PC-3 (cell line): ENCODE data around the gene PLCL2. TPM values are rescaled to one million over a fixed set of nuclear protein-coding genes. Genes with fewer than 3 reads are reported as not detected.

Experiments
- ATAC-seq: fragments of 200-7000 bp; cut with Tn5 transposase; 2 replicates; pipeline ENCODE4 v1.9.1; 2020; ENCODE audit warnings: mild to moderate bottlenecking, moderate library complexity
- BruUV-seq: library from RNA; stranded (reverse); fragments of 400-500 nt; replicated peaks from 2 replicates; lab custom pipeline; 2021; lab: Mats Ljungman, UMichigan
- CTCF ChIA-PET: fragments of 300-600 bp; sonication (Branson Sonifier 250); formaldehyde crosslinking; loops from one replicate; lab custom pipeline; 2022; ENCODE audit warnings: antibody characterized with exemption; lab: Charles Lee
- POLR2A ChIA-PET: fragments of 300-600 bp; sonication (Branson Sonifier 250); formaldehyde crosslinking; loops from one replicate; lab custom pipeline; 2022; ENCODE audit warnings: antibody characterized with exemption; ENCODE audit not compliant: unreplicated experiment; lab: Charles Lee
- DNase-seq: peaks from one replicate; pipeline ENCODE4 v3.0.0-alpha.2; 2015
- H2AFZ ChIP-seq: fragments of 300-600 bp; sonication (generic); 2 replicates; pipeline ENCODE4 v1.6.0; 2016; ENCODE audit warnings: antibody characterized with exemption, low read length
- H3F3A ChIP-seq: fragments of 300-600 bp; sonication (generic); one replicate; pipeline ENCODE4 v1.6.0; 2017; ENCODE audit warnings: antibody characterized with exemption, low read length, control low read depth, mild to moderate bottlenecking; ENCODE audit not compliant: unreplicated experiment
- H3K27ac ChIP-seq: fragments of 300-600 bp; sonication (generic); 2 replicates; pipeline ENCODE4 v1.5.1; 2016; ENCODE audit warnings: mild to moderate bottlenecking, low read length
- H3K27me3 ChIP-seq: fragments of 300-600 bp; sonication (generic); 2 replicates; pipeline ENCODE4 v1.6.1; 2016; ENCODE audit warnings: low read length, mixed read lengths
- H3K36me3 ChIP-seq: fragments of 300-600 bp; sonication (generic); 2 replicates; pipeline ENCODE4 v1.6.1; 2016; ENCODE audit warnings: low read depth, mixed run types, low read length, mixed read lengths
- H3K4me1 ChIP-seq: fragments of 300-600 bp; sonication (generic); 2 replicates; pipeline ENCODE4 v1.5.1; 2016; ENCODE audit warnings: low read length; ENCODE audit not compliant: insufficient read depth
- H3K4me2 ChIP-seq: fragments of 300-600 bp; sonication (generic); 2 replicates; pipeline ENCODE4 v1.6.0; 2016; ENCODE audit warnings: low read length
- H3K4me3 ChIP-seq: fragments of 300-600 bp; sonication (generic); 2 replicates; pipeline ENCODE4 v1.5.1; 2016; ENCODE audit warnings: mild to moderate bottlenecking, low read length, mixed read lengths
- H3K79me2 ChIP-seq: fragments of 300-600 bp; sonication (generic); 2 replicates; pipeline ENCODE4 v1.6.1; 2017; ENCODE audit warnings: low read length, mixed read lengths
- H3K9ac ChIP-seq: fragments of 300-600 bp; sonication (generic); 2 replicates; pipeline ENCODE4 v1.6.0; 2016; ENCODE audit warnings: mild to moderate bottlenecking, low read length
- H3K9me2 ChIP-seq: fragments of 300-600 bp; sonication (generic); replicated peaks from 2 replicates; pipeline ENCODE4 v1.6.1; 2016; ENCODE audit warnings: mixed run types, low read length, mixed read lengths
- H3K9me3 ChIP-seq: fragments of 300-600 bp; sonication (generic); 2 replicates; pipeline ENCODE4 v1.6.1; 2016; ENCODE audit warnings: low read length, mixed read lengths
- H4K20me1 ChIP-seq: fragments of 300-600 bp; sonication (generic); 2 replicates; pipeline ENCODE4 v1.6.1; 2016; ENCODE audit warnings: low read length, mixed read lengths
- CTCF ChIP-seq: fragments of 300-600 bp; sonication (generic); conservative IDR thresholded peaks from 2 replicates; pipeline ENCODE4 v1.5.1; 2017; ENCODE audit warnings: antibody characterized with exemption, low read depth, mild to moderate bottlenecking, low read length
- EZH2 ChIP-seq: fragments of 300-600 bp; sonication (generic); IDR thresholded peaks from one replicate; pipeline ENCODE4 v1.6.1; 2017; ENCODE audit warnings: antibody characterized with exemption, mild to moderate bottlenecking, low read length; ENCODE audit not compliant: unreplicated experiment
- EZH2phosphoT487 ChIP-seq: fragments of 300-600 bp; sonication (generic); IDR thresholded peaks from 2 replicates; pipeline ENCODE4 v1.6.1; 2018; ENCODE audit warnings: mild to moderate bottlenecking, antibody characterized with exemption, low read length, borderline replicate concordance
- intact Hi-C: fragments of 100-400 bp; cut with micrococcal nuclease; formaldehyde crosslinking; loops from 2 replicates; pipeline ENCODE4 v1.9.0; 2023
- total RNA-seq: library from RNA; depleted of rRNA; stranded (reverse); fragments of >200 nt; gene quantifications from 2 replicates; pipeline ENCODE4 v1.2.3, GENCODE V29; 2014

The PLCL2 gene
- total RNA-seq, 1 experiment from 2014 or later, result 9.8 TPM

- TF ChIP-seq CTCF, result no peak
- no peak for TF ChIP-seq EZH2
- no peak for TF ChIP-seq EZH2phosphoT487
- Histone ChIP-seq H3K79me2 (no peaks in the 10 kb centered on the region), H3K27me3 (no peaks in the 10 kb centered on the region), H3K9me3 (no peaks in the 10 kb centered on the region), H3K4me1 (no peaks in the 10 kb centered on the region), H2AFZ (no peak overlapping the region), H3K27ac (no peak overlapping the region), H3K9me2 (no peaks in the 10 kb centered on the region), H3K9ac (no peak overlapping the region), H3K4me2 (no peak overlapping the region), H3F3A (no peaks in the 10 kb centered on the region), H4K20me1 (no peaks in the 10 kb centered on the region), H3K4me3 (no peak overlapping the region), H3K36me3 (no peaks in the 10 kb centered on the region)
- ChIA-PET POLR2A (no interaction called here), CTCF (no interaction called here)
- DNase-seq, result no peak
- no TSS peak for BruUV-seq
- intact Hi-C loops, result no loop called here
- no peak for ATAC-seq
These were observed 100.9 kb downstream of the PLCL2 start for GRCh38 chr3:16985608-16986007.

- TF ChIP-seq EZH2, result no peak
- no peak for TF ChIP-seq CTCF
- TF ChIP-seq EZH2phosphoT487, result no peak
- Histone ChIP-seq H3K4me3 (no peak overlapping the region), H3K36me3 (no peaks in the 10 kb centered on the region), H3K9me2 (no peaks in the 10 kb centered on the region), H3K27ac (no peak overlapping the region), H3K4me2 (no peak overlapping the region), H3K79me2 (no peaks in the 10 kb centered on the region), H3K9ac (no peak overlapping the region), H3F3A (no peaks in the 10 kb centered on the region), H2AFZ (no peak overlapping the region), H4K20me1 (no peaks in the 10 kb centered on the region), H3K27me3 (no peaks in the 10 kb centered on the region), H3K9me3 (no peaks in the 10 kb centered on the region), H3K4me1 (no peaks in the 10 kb centered on the region)
- ChIA-PET POLR2A (no interaction called here), CTCF (no interaction called here)
- DNase-seq (no peak), ATAC-seq (no peak)
- no TSS peak for BruUV-seq
- intact Hi-C loops, result no loop called here
These were observed 102.4 kb downstream of the PLCL2 start for GRCh38 chr3:16987141-16987540.

GRCh38 chr3:16990163-16990562 lies 105.4 kb downstream of the PLCL2 start:
- Histone ChIP-seq H3K9me2 (0 out of 2 replicates have a peak, but pooled peaks cover 2% of the 10 kb centered on the region), H3K27ac (no peak overlapping the region), H3K4me2 (no peak overlapping the region), H3F3A (no peaks in the 10 kb centered on the region), H3K79me2 (peaks cover 6% of the 10 kb centered on the region; the same call in 1 of the 2 replicates), H4K20me1 (no peaks in the 10 kb centered on the region), H3K9ac (no peak overlapping the region), H3K4me1 (peaks cover 25% of the 10 kb centered on the region), H3K27me3 (no peaks in the 10 kb centered on the region), H3K36me3 (no peaks in the 10 kb centered on the region), H3K9me3 (no peaks in the 10 kb centered on the region), H3K4me3 (no peak overlapping the region), H2AFZ (no peak overlapping the region)
- POLR2A ChIA-PET, result no interaction called here
- DNase-seq (no peak), ATAC-seq (no peak)
- TF ChIP-seq CTCF, result no peak
- no peak for TF ChIP-seq EZH2phosphoT487
- no peak for TF ChIP-seq EZH2
- BruUV-seq, result no TSS peak
- intact Hi-C loops, result no loop called here
- CTCF ChIA-PET, result no interaction called here
